HG02588 (cell line): ENCODE results near the gene PCNX2.

Source experiments
- ATAC-seq: cut with Tn5 transposase; IDR thresholded peaks from one replicate; pipeline ENCODE4 v1.9.1; 2021; ENCODE audit warnings: mild to moderate bottlenecking, moderate library complexity; ENCODE audit not compliant: unreplicated experiment

PCNX2 gene

GRCh38 chr1:232942413-232943294, 352.9 kb downstream of the PCNX2 start:
- ATAC-seq: no peak

DNA sequence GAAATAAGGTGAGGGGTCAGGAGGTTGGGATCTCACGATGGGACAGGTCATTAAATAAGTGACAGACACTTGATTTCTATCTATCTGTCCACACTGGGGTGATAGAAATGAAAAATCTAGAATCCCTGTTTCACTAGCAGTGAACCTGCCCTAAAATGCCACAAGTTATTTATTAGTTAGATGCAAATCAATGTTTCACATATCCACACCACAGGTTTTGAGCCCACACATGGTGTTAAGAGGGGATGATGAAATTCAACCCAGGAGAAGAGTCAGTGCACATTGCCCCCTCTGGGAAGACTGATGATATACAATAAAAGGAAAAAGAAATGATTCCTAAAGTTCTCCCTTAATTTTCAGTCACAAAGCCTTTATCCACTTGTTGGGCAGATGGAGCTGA, 355.3 kb downstream of the PCNX2 start:
- ATAC-seq: no peak

- ATAC-seq: no peak
These were observed 355.8 kb downstream of the PCNX2 start for GRCh38 chr1:232939748-232940147.

DNA sequence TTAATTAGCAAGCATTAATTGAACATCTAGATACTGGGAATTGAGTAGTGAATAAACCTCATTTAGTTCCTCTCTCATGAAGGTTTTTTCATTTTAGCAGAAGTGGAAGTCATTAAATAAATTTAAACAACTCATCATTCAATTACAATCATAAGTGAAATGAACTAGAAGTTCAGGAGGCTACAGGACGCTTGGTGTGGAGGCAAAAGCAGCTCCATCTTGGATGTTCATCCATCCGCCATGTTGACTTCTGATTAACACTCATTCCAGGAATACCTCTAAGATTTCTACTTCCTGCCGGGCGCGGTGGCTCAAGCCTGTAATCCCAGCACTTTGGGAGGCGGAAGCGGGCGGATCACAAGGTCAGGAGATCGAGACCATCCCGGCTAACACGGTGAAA, 356.6 kb downstream of the PCNX2 start:
- no peak for ATAC-seq

- no peak for ATAC-seq
These were observed 357.7 kb downstream of the PCNX2 start for GRCh38 chr1:232937741-232938375.

DNA sequence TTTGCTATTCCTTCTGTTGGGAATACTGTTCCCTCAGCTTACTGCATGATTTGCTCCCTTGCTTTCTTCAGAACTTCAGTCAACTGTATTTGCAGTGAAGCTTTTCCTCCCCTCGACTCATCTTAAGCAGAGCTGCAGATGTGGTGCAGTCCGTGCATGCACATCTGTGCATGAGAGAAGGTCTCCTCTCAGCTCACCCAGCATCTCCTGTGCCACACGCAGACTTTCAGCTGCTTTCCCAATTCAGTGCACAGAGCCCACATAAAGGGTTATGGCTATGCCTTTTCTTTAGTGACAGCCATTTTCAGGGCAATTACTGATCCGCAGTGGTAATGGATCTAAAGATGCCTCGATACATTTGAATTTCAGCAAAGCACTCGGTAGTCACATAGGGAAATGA, 358.6 kb downstream of the PCNX2 start:
- ATAC-seq: no peak
